ENCODE measurements around the gene GFY. TPM values are rescaled to one million over a fixed set of nuclear protein-coding genes. Genes with fewer than 3 reads are reported as not detected.

GFY gene
- total and polyA plus RNA-seq, 9 of the 15 experiments (the other 6 are each of a cell fraction or from before 2014, with no cell fraction given): 0.06 to 0.40 (median 0.19) TPM; not detected in 3

GRCh38 chr19:49422407-49423070 is 2.6 kb upstream of the GFY start (continued):
- TF ChIP-seq EGR1 (conservative IDR thresholded peaks at IDR 0.05): peak; percentile 50; the same call in 1 of the 2 replicates
- no peak for TF ChIP-seq ZNF79 (CRISPR knock-in tag; IDR thresholded peaks at IDR 0.05; ENCODE audit: low read depth)
- no peak for TF ChIP-seq STAT6 (CRISPR knock-in tag; IDR thresholded peaks at IDR 0.05)
- no peak for TF ChIP-seq SMAD2 (IDR thresholded peaks at IDR 0.05; ENCODE audit: low read depth, low read length)
- no peak for TF ChIP-seq ZNF175 (CRISPR knock-in tag; IDR thresholded peaks at IDR 0.05; ENCODE audit: low read depth)
- TF ChIP-seq ZEB2 (IDR thresholded peaks at IDR 0.05): no peak
- TF ChIP-seq ARHGAP35 (IDR thresholded peaks at IDR 0.05; ENCODE audit: partially characterized antibody): peak; percentile 73
- TF ChIP-seq PTTG1 (tag; IDR thresholded peaks at IDR 0.05; ENCODE audit: low read depth): no peak
- TF ChIP-seq GABPB1 (CRISPR knock-in tag; IDR thresholded peaks at IDR 0.05): peak; percentile 63
- no peak for TF ChIP-seq ZSCAN32 (CRISPR knock-in tag; IDR thresholded peaks at IDR 0.05)
- no peak for TF ChIP-seq NUFIP1 (IDR thresholded peaks at IDR 0.05; ENCODE audit: partially characterized antibody)
- TF ChIP-seq EP400 (IDR thresholded peaks at IDR 0.05): 0 out of 2 replicates have a peak, but pooled peaks have one; percentile 21
- TF ChIP-seq BRF2 (IDR thresholded peaks at IDR 0.05; ENCODE audit: borderline replicate concordance, insufficient read depth, insufficient read length): no peak
- no peak for TF ChIP-seq ZNF507 (tag; conservative IDR thresholded peaks at IDR 0.05)
- no peak for TF ChIP-seq HIVEP1 (CRISPR knock-in tag; IDR thresholded peaks at IDR 0.05)
- no peak for TF ChIP-seq PHF21A (IDR thresholded peaks at IDR 0.05; ENCODE audit: borderline replicate concordance, low read depth)
- peak; percentile 21; the same call in 1 of the 2 replicates for TF ChIP-seq CEBPG (CRISPR knock-in tag; IDR thresholded peaks at IDR 0.05)
- TF ChIP-seq CEBPG (tag; conservative IDR thresholded peaks at IDR 0.05 in 1 of 2, IDR thresholded peaks at IDR 0.05 in 1 of 2): no peak
